Measurements from ENCODE around the gene ZNF652. TPM values are rescaled to one million over a fixed set of nuclear protein-coding genes. Genes with fewer than 3 reads are reported as not detected.

The ZNF652 gene
- total and polyA plus RNA-seq, 11 donors: 7.2 to 24.5 (median 20.3) TPM

DNA sequence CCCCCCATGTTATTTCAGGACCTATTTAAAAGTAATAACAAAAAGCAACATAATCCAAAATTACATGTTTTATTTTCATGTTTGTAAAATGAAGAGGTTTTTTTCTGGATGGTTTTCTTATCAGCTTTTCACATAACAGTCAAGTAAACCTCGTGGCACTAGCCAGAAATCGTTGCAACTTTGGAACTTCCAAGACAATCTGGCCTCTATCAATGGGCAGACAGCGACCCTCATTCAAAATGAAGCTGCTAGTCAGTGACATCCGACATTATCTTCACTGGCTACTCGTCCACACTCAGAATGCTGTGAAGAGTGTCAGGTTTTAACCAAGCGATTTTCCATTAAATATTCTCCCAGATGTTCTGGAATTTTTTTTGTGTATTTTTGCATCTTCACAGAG is 22.7 kb downstream of the ZNF652 start:
- Histone ChIP-seq H3K4me3 (no peak overlapping the region), H3K36me3 (no peaks in the 10 kb centered on the region), H3K9me3 (no peaks in the 10 kb centered on the region), H3K4me1 (peaks cover 0 to 57% (median 10%) of the 10 kb centered on the region in 12 donors), H3K27ac (no peak overlapping the region), H3K27me3 (no peaks in the 10 kb centered on the region)
- ATAC-seq (no peak), DNase-seq (no peak)
- intact Hi-C loops (cut with DNase I): no loop called here
- no peak for TF ChIP-seq POLR2A (IDR thresholded peaks at IDR 0.05)
- TF ChIP-seq, protein P1, sequence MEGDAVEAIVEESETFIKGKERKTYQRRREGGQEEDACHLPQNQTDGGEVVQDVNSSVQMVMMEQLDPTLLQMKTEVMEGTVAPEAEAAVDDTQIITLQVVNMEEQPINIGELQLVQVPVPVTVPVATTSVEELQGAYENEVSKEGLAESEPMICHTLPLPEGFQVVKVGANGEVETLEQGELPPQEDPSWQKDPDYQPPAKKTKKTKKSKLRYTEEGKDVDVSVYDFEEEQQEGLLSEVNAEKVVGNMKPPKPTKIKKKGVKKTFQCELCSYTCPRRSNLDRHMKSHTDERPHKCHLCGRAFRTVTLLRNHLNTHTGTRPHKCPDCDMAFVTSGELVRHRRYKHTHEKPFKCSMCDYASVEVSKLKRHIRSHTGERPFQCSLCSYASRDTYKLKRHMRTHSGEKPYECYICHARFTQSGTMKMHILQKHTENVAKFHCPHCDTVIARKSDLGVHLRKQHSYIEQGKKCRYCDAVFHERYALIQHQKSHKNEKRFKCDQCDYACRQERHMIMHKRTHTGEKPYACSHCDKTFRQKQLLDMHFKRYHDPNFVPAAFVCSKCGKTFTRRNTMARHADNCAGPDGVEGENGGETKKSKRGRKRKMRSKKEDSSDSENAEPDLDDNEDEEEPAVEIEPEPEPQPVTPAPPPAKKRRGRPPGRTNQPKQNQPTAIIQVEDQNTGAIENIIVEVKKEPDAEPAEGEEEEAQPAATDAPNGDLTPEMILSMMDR (IDR thresholded peaks at IDR 0.05): no peak
- 57 to 65% (median 64%) methylated on average over 6 of the region's 6 CpGs for WGBS, 4 donors

DNA sequence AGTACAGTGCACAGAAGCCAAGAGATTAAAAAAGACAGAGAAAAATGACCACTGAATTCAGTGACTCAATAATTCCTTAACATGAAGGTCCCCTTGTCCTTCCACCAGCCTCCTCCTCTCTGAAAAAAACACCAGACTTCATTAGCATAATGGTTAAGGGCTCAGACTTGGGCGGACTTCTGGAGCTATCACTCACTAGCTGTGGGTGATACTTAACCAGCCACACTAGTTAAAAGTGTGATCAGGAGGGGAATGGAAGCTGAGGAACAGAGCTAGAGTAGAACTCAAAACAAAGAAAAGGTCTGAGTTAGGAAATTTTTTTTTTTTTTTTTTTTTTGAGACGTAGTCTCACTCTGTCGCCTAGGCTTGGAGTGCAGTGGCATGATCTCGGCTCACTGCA is 23.2 kb downstream of the ZNF652 start:
- H3K27ac ChIP-seq: no peak overlapping the region
- no peaks in the 10 kb centered on the region for H3K36me3 ChIP-seq
- H3K4me1 ChIP-seq: peaks cover 0 to 61% (median 12%) of the 10 kb centered on the region in 12 donors
- intact Hi-C loops (cut with DNase I): no loop called here
- TF ChIP-seq, protein P1 (IDR thresholded peaks at IDR 0.05): no peak
- no peak for TF ChIP-seq POLR2A (IDR thresholded peaks at IDR 0.05)
- DNase-seq (no peak), ATAC-seq (peak in 1 of 4 donors; percentile 43)
- no peaks in the 10 kb centered on the region for H3K9me3 ChIP-seq
- H3K27me3 ChIP-seq: no peaks in the 10 kb centered on the region
- H3K4me3 ChIP-seq: no peak overlapping the region
- WGBS, 4 donors: 67 to 89% (median 85%) methylated on average over 4 of the region's 4 CpGs

DNA sequence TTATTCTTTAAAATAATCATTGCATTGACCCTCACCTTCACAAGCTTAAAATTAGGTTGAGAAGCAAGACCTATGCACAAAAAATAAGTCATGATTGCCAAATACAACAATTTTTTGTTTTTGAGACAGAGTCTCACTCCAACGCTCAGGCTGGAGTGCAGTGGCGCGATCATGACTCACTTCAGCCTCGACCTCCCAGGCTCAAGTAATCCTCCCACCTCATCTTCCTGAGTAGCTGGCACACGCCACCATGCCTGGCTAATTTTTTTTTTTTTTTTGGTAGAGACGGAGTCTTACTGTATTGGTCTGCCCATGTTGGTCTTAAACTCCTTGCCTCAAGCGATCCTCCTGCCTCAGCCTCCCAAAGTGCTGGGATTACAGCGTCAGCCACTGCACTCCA is 24.2 kb downstream of the ZNF652 start:
- no peaks in the 10 kb centered on the region for H3K36me3 ChIP-seq

DNA sequence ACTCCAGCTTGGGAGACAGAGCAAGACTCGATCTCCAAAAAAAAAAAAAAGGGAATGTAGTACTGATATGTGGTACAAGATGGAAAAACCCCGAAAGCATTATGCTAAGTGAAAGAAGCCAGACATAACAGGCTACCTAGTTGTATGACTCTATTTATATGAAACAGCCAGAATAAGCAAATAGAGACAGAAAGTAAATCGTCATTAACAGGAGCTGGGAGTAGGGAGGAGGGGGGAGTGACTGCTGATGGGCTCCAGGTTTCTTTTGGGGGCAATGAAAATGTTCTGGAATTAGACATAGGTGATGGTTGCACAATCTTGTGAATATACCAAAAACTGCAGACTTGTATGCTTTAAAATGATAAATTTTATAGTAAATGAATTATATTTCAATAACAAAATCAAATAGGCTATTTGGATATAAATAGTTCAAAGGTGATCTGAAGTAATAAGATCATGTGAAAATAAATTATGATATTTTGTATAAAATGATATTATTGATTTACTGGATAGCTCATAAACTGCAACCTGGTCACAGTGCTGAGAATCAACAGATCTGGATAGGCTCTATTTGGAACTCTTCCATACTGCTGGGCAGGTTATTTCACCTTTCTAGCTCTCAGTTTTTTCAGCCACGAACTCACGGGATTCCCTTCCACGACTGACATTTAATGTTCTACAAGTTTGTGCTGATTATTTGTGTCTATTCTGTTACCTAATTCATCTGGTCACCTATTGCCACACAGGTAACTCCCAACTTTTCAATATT is 27.1 kb downstream of the ZNF652 start:
- H3K9me3 ChIP-seq: no peaks in the 10 kb centered on the region
- no peaks in the 10 kb centered on the region for H3K27me3 ChIP-seq
- no peaks in the 10 kb centered on the region for H3K36me3 ChIP-seq
- intact Hi-C loops (cut with DNase I): no loop called here
- peaks cover 0 to 40% (median 8%) of the 10 kb centered on the region in 12 donors for H3K4me1 ChIP-seq
- peak overlapping the region in 1 of 12 donors; percentile 31 for H3K27ac ChIP-seq
- WGBS, 4 donors: 78 to 89% (median 84%) methylated on average over 6 of the region's 6 CpGs
- no peak overlapping the region for H3K4me3 ChIP-seq
- ATAC-seq (no peak), DNase-seq (no peak)
- no peak for TF ChIP-seq POLR2A (IDR thresholded peaks at IDR 0.05)
- TF ChIP-seq, protein P1 (IDR thresholded peaks at IDR 0.05): no peak

More for the DNA sequence above, 24.2 kb downstream of the ZNF652 start:
- no peaks in the 10 kb centered on the region for H3K27me3 ChIP-seq
- DNase-seq (no peak), ATAC-seq (peak in 1 of 4 donors; percentile 36)
- no peak overlapping the region for H3K4me3 ChIP-seq
- H3K9me3 ChIP-seq: no peaks in the 10 kb centered on the region
- no peak overlapping the region for H3K27ac ChIP-seq
- TF ChIP-seq POLR2A (IDR thresholded peaks at IDR 0.05): no peak
- TF ChIP-seq, protein P1 (IDR thresholded peaks at IDR 0.05): no peak
- intact Hi-C loops (cut with DNase I): no loop called here
- 85 to 91% (median 89%) methylated on average over 8 of the region's 8 CpGs for WGBS, 4 donors
- H3K4me1 ChIP-seq: peaks cover 0 to 61% (median 10%) of the 10 kb centered on the region in 12 donors
